NCI-H128 (cell line): ENCODE results near the gene CT47C1.
A peak's percentile ranks its signal among the peaks of the same experiment; 100 is the strongest.
"Not testable (repeated sequence)": the region's sequence is repeated elsewhere in the genome, so short reads cannot be mapped to it uniquely, and the experiment has no call there.

Experiments
- DNase-seq: peaks from one replicate; lab custom pipeline; 2025; ENCODE audit not compliant: unreplicated experiment; lab: John Stamatoyannopoulos, UW

CT47C1 gene

DNA sequence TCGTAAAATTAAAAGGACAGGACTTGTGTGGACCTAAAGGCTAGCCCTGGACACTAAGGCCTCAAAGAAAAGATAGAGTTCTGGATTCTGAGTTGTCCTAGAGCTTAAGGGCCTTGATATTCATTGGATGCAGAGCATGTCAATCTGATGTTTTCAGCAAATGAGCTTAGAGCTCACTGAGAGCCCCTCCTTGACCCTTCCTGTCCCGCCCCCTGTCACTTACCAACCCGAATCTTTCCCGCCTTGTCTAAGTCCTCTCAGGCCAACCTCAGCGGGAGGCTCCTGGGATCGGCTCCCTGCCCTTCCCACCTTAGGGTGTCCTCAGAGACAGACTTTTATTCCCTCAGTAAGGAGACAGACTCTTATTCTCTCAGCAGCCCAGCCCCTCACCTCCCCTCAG lies at the start of gene CT47C1:
Gene CT47C1, plus strand, starts transcription at position 250 of the 400 bp plus-strand sequence. CDS start 233 bp downstream, outside the sequence.
- no peak for DNase-seq

DNA sequence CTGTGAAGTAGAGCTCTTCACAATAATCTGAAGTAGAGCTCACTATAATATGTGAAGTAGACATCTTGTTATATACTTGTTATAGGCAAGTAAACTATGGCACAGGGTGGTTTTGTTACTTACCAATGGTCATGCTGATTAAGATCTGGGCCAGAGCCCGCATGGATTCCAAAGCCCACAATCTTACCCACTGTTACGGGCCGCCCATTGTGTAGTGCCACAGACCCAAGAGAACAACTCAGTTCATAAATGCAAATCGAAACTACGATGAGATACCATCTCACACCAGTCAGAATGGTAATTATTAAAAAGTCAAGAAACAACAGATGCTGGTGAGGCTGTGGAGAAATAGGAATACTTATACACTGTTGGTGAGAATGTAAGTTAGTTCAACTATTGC lies 46.9 kb upstream of the CT47C1 start:
- DNase-seq, result no peak

DNA sequence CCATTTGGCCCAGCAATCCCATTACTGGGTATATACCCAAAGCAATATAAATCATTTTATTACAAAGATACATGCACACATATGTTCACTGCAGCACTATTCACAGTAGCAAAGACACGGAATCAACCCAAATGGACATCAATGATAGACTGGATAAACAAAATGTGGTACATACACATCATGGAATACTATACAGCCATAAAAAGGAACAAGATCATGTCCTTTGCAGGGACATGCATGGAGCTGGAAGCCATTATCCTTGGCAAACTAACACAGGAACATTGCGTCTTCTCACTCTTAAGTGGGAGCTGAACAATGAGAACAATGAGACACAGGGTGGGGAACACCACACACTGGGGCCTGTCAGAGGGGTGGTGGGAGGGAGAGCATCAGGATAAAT lies 46.4 kb upstream of the CT47C1 start:
- DNase-seq, result not testable (repeated sequence)

DNA sequence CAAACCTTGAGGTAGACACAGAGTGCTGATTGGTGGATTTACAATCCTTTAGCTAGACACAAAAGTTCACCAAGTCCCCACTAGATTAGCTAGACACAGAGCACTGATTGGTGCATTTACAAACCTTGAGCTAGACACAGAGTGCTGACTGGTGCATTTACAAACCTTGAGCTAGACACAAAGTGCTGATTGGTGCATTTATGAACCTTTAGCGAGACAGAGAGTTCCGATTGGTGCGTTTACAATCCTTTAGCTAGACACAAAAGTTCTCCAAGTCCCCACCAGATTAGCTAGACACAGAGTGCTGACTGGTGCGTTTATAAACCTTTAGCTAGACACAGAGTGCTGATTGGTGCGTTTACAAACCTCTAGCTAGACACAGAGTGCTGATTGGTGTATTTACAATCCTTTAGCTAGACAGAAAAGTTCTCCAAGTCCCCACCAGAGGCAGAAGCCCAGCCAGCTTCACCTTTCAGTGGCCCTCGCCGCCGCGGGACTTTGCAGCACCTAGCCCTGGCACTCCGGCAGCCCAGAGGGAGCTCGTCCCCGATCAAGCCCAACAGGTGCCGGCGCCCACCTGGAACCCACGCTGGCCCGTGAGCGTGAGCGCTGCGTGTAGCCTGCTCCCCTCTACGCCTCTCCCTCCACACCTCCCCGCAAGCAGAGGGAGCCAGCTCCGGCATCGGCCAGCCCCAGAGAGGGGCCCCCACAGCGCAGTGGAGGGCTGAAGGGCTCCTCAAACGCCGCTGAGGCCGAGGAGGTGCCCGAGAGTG lies 44.6 kb upstream of the CT47C1 start:
- not testable (repeated sequence) for DNase-seq

- no peak for DNase-seq
Measured at GRCh38 chrX:119028733-119029330, 44.0 kb upstream of the CT47C1 start.

DNA sequence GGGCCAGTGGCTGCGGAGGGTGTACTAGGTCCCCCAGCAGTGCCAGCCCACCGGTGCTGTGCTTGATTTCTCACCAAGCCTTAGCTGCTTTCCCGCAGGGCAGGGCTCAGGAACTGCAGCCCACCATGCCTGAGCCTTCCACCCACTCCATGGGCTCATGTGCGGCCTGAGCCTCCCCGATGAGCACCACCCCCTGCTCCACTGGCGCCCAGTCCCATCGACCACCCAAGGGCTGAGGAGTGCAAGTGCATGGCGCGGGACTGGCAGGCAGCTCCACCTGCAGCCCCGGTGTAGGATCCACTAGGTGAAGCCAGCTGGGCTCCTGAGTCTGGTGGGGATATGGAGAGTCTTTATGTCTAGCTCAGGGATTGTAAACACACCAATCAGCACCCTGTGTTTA lies 43.1 kb upstream of the CT47C1 start:
- DNase-seq, result not testable (repeated sequence)

DNA sequence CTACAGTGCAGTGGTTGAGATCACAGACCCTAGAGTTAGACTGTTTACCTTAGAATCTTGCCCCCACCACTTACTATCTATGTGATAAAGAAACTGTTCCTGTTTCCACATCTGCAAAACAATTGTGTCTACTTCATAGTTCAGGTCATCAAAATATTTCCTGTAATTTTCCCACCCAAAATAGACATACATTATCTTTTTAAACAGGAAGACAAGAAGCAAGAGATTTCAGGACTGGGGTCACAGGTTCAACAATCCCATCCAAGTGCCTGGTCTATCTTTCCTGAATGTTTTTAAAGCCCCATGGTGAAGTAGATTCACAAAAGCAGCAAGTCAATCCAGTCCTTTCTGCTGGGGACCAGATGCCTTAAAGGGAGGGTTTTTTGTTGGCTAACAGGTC lies 41.8 kb upstream of the CT47C1 start:
- DNase-seq, result no peak

DNA sequence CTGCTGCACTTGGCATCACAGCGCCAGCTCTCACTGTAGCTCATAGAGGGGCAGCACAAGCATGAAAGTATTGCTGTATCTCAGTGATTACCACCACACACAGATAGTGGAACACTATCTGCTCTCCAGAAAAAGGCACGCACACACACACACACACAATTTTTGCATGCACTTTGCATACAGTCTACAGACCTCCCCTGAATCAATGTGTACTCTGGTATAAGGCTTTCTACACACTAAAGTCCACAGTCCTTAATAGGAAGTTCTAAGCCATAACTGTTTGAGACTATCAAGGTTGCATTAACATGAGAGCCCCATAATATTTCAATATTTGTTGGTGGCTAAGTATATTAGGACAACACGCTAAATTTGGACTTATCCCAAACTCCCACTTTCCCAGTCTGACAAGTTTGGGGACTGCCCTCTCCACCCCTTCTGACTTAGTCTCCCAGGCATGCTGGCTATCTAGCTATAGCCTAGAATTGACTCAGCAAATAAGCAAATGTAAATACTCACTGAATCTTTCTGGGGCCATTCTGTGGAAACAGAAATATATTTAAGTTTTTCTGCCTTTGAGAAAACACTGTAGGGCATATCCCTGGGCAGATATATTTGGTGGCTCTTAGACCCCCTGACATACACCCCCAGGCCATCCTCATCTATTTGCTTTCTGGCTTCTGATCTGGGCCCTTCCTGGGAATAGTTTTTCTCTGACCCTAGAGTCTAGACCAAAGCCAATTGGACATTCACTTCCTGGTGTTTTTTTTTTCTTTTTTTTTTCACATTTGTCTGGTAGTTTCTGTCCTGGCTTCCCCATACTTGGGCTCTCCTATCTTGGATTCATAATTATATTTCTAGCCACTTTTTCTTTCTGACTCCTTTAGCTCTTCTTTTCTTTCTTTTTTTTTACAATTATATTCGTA lies 36.4 kb upstream of the CT47C1 start:
- no peak for DNase-seq

GRCh38 chrX:119040432-119040831 lies 32.4 kb upstream of the CT47C1 start:
- no peak for DNase-seq

DNA sequence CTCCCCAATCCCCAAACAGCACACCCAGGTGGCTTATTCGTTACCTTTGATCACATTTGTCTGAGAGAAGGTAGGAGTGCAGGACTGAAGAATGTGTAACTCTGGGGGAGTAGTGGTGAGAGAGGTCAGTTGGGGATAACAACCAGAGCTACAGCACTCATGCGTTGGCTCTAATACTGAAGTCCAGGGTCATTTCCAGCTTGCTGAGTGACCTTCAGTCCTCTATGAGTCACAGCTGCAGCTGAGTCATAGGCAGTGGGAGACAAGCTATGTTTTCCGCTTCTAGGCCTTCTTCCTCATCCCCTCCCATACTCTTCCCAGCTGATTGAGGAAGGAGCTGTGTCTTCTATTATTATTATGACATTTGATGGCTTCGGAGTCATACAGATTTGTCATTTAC lies 31.6 kb upstream of the CT47C1 start:
- no peak for DNase-seq

- no peak for DNase-seq
Measured at GRCh38 chrX:119042040-119042439, 30.8 kb upstream of the CT47C1 start.

- DNase-seq, result no peak
Measured at GRCh38 chrX:119042996-119043395, 29.8 kb upstream of the CT47C1 start.

GRCh38 chrX:119045884-119046283 lies 26.9 kb upstream of the CT47C1 start:
- no peak for DNase-seq

- no peak for DNase-seq
Measured at GRCh38 chrX:119055687-119056086, 17.1 kb upstream of the CT47C1 start.

GRCh38 chrX:119062750-119063374 lies 9.9 kb upstream of the CT47C1 start:
- DNase-seq, result no peak

DNA sequence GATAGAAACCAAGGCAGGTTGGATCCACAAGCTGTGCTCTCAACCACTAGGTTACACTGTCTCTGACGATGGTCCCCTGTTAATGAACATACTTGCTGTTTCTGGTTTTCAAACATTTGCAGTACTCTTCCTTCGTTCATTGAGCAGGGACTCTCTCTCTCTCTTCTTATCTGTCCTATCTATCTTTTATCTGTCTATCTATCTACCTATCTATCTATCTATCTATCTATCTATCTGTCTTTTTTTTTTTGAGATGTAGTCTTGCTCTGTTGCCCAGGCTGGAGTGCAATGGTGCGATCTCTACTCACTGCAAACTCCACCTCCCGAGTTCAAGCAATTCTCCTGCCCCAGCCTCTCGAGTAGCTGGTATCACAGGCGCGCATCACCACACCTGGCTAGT lies 9.4 kb upstream of the CT47C1 start:
- DNase-seq, result no peak

GRCh38 chrX:119067023-119067739 lies 5.6 kb upstream of the CT47C1 start:
- peak; percentile 6 for DNase-seq

DNA sequence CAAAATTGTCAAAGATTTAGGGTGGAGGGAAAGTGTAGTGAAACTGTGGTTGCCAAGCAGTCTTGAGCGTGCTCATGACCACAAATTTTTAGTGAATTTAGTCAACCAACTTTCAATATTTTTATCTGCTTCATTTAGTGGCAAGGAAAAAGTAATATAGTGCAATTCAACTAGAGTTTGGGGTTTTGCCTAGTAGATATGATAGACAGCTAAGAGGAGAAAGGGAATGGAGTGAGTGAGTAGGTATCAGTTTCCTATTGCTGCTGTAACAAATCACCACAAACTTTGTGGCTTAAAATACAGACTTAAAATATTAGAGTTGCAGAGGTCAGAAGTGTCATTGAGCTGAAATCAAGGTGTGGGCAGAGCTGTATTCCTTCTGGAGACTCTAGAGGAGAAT lies 3.7 kb upstream of the CT47C1 start:
- DNase-seq, result no peak

DNA sequence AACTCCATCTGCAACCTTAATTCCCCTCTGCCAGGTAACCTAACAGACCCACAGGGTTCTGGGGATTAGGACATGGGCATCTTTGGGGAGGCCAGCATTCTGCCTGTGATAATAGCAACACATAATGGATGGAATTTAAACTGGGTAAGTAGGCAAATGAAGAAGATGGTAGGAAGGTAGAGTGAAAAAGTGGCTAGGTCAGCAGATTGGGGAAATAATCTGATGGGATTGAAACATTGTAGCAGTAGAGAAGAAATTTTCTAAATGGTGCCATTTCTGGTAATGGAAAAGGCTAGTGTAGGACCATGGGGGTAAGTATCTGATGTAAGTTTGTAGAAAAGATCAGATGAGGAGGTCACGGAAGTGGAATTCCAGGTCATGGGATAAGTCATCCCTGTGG lies 3.0 kb upstream of the CT47C1 start:
- DNase-seq, result no peak

GRCh38 chrX:119071381-119071780 lies 1.4 kb upstream of the CT47C1 start:
- DNase-seq, result no peak
